Subcutaneous adipose tissue (tissue), 4 donors: ENCODE data around the gene TMA7B. TPM values are rescaled to one million over a fixed set of nuclear protein-coding genes. Genes with fewer than 3 reads are reported as not detected.

ENCODE experiments used
- total RNA-seq, 4 donors: library from RNA; depleted of rRNA; stranded (reverse); fragments of >200 nt; gene quantifications; one replicate each; pipeline ENCODE4 v1.1.0, GENCODE V29; 2016
- TF ChIP-seq, protein P1 (sequence below): fragments of 450-650 bp; IDR thresholded peaks from one replicate; pipeline ENCODE4 v1.5.1; 2016; ENCODE audit warnings: low read depth, mild to moderate bottlenecking, control low read depth, antibody characterized with exemption, moderate library complexity

Gene TMA7B
- total RNA-seq, 4 donors from 2014 or later: not detected

DNA sequence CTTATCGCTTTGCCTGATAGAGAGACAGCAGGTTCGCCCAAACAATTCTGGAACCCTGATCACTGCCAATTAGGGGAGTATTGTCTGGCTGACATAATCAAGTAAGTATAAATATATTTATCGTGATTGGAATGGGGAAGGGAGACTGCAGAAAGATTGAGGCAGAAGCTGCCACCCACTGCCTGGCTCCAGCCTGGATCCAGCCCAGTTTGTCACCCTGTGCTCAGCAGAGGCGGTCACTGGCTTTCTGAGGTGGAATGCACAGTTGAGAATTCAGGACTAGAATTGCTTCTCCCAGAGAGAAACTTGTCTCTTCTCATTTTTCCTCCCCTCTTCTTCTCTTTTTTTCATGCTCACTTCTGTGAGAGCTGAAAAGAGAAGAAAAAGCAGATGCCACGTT, 33.4 kb upstream of the TMA7B start:
- TF ChIP-seq, protein P1, sequence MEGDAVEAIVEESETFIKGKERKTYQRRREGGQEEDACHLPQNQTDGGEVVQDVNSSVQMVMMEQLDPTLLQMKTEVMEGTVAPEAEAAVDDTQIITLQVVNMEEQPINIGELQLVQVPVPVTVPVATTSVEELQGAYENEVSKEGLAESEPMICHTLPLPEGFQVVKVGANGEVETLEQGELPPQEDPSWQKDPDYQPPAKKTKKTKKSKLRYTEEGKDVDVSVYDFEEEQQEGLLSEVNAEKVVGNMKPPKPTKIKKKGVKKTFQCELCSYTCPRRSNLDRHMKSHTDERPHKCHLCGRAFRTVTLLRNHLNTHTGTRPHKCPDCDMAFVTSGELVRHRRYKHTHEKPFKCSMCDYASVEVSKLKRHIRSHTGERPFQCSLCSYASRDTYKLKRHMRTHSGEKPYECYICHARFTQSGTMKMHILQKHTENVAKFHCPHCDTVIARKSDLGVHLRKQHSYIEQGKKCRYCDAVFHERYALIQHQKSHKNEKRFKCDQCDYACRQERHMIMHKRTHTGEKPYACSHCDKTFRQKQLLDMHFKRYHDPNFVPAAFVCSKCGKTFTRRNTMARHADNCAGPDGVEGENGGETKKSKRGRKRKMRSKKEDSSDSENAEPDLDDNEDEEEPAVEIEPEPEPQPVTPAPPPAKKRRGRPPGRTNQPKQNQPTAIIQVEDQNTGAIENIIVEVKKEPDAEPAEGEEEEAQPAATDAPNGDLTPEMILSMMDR: no peak

DNA sequence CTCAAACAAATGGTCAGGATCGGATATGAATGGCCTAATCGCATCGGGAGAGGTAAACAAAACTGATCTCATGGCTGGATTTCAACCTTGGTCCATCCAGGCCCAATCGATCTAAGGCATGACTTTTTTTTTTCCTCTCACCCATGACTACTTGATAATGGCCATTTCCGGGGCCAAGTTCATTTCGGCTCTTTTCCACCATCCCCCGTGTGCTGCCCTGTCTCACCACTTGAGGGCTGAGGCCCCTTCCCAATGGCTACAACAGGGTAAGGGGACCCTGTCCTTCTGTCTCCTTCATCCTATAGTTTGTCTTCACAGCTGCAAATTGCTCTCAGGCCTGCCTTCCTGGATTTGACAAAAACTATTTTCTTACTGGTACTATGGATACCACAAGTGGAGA, 32.7 kb upstream of the TMA7B start:
- TF ChIP-seq, protein P1: no peak

DNA sequence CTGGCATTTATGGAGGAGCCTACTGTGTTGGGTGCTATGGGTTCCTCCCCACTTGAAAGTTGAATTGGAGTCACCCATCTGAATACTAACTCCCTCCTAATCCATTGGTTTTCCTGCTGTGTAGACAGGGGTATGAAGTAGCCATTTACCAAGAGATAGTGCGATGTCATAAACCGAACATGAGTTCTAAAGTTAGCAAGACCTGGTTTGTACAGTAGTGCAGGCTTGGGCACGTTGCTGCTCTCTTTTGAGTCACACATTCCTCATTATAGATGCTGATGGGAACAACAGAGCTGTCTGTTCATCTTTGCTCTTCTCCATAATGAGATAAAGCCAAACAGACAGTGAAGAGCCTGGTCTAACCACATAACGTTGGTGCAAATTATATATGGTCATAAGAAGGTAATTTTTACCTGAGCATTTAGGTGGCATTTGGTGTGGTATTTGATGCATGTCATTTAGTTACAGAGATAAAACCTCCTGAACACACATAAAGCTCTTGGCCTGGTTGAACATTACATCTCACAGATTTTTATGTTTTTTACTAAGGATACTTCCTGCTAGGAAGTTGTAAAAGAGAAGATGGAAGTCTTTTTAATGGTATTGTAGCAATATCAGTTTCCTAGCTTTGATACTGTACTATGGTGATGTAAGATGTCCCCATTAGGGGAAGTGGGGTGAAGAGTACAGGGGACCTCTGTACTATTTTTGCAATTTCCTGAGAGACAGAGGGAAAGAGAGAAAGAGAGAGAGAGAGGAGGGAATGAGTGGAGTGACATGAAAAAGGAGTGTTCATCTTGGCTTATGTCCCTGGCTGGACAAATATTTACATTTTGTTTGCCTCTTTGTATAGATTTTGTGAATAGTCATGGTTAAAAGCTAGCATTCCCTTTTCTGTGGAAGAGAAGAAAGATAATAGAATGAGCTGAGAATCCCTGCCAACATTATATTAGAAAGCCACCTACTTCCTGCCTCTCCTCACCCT, 31.4 kb upstream of the TMA7B start:
- TF ChIP-seq, protein P1: no peak

DNA sequence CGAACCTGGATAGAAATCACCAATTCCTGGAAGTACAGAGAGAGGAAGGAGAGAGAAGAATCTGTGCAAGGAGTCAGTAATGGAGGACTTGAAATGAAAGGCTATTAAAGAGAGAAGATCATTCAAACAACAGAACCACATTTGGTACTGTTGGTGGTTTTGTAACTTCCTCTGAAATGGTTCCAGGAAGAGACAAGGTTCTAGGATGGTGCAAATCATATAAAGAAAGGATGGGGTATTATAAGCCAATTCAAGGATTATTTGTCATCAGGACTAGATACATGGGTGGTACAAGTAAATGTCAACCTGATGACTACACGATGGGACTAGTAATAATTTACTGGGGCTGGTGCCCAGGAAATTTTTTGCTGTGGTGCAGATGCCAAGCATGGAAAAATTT, 28.9 kb upstream of the TMA7B start:
- TF ChIP-seq, protein P1: no peak

DNA sequence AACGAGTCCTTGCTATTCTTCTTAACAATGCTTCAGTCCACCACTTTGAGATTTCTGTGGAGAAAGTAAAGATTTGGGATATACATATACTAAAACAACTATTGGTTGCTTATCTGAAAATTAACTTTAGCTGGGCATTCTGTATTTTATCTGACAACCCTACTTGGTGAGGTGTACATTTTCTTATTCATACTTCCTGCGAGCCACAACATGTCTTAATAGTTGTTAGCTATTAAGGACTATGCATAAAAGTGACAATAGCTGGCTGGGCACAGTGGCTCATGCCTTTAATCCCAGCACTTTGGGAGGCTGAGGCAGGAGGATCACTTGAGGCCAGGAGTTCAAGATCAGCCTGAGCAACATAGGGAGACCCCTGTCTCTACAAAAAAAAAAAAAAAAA, 28.0 kb upstream of the TMA7B start:
- TF ChIP-seq, protein P1: no peak

DNA sequence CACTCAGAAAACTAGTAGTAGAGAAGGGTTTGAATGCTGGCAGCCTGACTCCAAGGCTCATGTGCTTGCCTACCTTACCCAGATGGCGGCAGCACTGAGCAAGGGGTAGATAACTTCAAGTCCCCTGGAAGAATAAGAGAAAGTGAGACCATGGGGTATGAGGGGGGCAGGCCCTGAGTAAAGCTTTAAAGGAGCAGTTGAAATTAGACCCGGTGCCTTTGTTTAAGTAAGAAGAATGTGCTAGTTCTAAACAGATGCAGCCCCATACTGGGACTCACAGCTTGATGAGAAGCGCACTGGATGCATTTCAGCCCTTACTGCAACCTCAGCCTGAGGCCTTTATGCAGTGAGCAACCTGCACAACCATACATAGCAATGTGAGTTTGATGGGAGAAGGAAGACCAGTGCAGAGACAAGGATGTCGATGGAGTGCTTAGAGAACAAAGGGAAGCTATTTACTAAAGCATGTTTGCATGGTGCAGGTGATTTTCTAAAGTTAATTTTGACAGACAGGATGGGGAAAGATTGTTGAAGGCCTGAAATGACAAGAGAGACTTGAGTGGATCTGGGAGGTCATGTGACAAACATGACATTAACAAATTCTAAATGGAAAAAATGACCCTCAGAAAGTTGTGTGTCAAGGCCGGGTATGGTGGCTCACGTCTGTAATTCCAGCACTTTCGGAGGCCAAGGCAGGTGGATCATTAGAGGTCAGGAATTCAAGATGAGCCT, 27.1 kb upstream of the TMA7B start:
- TF ChIP-seq, protein P1: no peak

DNA sequence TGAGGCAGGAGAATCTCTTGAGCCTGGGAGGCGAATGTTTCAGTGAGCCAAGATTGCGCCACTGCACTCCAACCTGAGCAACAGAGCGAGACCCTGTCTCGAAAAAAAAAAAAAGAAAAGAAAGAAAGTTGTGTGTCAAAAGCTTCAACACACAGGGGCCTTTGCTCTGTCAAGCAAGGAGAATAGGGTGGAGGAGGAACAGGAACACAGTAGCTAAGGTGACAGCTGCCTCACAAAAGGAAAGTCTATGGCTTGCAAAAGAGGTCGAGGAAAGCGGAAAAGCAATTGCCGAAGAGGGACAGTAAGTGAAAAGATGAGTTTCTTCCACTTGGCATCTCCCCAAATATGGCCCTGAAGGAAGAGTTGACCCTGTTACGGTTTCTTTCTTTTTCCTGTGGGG, 26.5 kb upstream of the TMA7B start:
- TF ChIP-seq, protein P1: no peak
